Measurements from ENCODE around the gene DLG5. TPM values are rescaled to one million over a fixed set of nuclear protein-coding genes. Genes with fewer than 3 reads are reported as not detected.
A peak's percentile ranks its signal among the peaks of the same experiment; 100 is the strongest.

DLG5 gene
- total RNA-seq, 3 donors from 2014 or later, result 28.9 to 78.3 (median 35.1) TPM

DNA sequence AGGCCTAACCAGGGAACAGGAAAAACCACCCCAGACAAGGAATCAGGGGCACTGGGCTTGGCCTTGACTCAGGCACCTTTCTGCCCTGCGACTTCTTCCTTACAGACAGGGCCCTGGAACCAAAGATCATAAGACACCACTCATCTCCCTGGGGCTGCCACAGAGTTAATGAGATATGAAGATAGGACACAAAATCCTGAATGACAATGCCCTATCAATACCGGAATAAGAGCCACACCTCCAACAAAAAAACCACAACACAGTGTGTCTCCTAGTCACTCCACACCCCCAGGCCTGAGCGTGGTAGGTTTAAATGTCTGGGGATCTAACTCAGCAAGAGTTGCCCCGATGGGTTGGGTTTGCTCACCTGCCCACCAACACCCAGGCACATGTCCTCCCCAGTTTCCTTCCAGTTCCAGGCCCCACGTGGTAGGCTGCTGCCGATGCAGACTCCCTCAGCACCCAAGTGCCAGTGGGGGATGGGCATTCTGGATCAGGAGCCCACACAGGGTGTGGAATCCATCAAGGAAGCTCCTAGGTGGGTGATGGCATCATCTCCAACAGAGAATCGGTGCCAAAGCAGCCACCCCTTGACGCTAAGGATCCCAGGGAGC, 3.9 kb downstream of the DLG5 start:
- Histone ChIP-seq H3K4me3 (no peak overlapping the region), H3K9me3 (no peaks in the 10 kb centered on the region), H3K4me1 (ENCODE audit: low read depth) (peaks cover 13% of the 10 kb centered on the region), H3K36me3 (ENCODE audit: low read depth) (no peaks in the 10 kb centered on the region)
- DNase-seq, result no peak
- no peak for ATAC-seq
- intact Hi-C loops (cut with DNase I, micrococcal nuclease), result no loop called here
- TF ChIP-seq, protein P1, sequence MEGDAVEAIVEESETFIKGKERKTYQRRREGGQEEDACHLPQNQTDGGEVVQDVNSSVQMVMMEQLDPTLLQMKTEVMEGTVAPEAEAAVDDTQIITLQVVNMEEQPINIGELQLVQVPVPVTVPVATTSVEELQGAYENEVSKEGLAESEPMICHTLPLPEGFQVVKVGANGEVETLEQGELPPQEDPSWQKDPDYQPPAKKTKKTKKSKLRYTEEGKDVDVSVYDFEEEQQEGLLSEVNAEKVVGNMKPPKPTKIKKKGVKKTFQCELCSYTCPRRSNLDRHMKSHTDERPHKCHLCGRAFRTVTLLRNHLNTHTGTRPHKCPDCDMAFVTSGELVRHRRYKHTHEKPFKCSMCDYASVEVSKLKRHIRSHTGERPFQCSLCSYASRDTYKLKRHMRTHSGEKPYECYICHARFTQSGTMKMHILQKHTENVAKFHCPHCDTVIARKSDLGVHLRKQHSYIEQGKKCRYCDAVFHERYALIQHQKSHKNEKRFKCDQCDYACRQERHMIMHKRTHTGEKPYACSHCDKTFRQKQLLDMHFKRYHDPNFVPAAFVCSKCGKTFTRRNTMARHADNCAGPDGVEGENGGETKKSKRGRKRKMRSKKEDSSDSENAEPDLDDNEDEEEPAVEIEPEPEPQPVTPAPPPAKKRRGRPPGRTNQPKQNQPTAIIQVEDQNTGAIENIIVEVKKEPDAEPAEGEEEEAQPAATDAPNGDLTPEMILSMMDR (IDR thresholded peaks at IDR 0.05), result no peak

DNA sequence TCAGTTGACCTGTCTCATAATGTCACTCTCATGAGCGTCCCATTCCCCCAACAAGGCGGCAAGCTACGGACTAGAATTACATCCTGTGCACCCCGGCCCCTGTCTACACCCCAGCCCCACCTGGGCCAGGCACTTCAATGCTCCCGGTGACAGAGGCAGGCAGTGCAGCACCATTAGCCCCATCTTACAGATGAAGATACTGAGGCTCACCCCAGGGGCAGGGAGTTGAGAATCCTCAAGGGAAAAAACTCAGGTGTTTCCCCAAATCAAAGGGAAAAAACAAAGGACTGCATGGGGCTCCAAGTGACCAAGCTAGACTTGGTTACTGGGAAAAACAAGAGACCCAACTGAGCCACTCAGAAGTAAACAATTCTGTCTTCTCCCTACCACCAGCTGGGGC, 4.5 kb downstream of the DLG5 start:
- Histone ChIP-seq H3K9me3 (no peaks in the 10 kb centered on the region), H3K36me3 (ENCODE audit: low read depth) (no peaks in the 10 kb centered on the region), H3K4me3 (no peak overlapping the region), H3K4me1 (ENCODE audit: low read depth) (peaks cover 13% of the 10 kb centered on the region)
- TF ChIP-seq, protein P1 (IDR thresholded peaks at IDR 0.05), result no peak
- DNase-seq, result no peak
- intact Hi-C loops (cut with DNase I, micrococcal nuclease), result no loop called here
- no peak for ATAC-seq

DNA sequence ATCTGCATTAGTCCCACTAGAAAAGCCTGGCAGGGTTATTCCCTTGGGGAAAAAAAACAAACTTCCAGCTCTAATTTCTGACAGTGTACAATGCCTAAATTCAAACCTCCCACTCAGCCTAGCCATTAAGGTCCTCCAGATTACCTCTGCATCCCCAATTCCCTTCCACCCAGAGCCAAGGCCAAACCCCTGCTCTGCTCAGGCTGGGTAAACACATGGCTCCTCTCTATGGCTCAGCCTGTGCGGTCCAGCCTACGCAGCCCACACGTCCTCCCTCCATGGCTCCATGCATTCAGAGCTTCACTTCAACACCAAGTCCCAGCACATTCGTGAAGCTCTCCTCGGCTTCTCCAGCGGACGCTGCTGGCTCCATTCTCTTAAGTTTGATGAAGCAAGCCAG, 5.2 kb downstream of the DLG5 start:
- intact Hi-C loops (cut with DNase I, micrococcal nuclease), result no loop called here
- peaks cover 13% of the 10 kb centered on the region for H3K4me1 ChIP-seq (ENCODE audit: low read depth)
- no peak for ATAC-seq

DNA sequence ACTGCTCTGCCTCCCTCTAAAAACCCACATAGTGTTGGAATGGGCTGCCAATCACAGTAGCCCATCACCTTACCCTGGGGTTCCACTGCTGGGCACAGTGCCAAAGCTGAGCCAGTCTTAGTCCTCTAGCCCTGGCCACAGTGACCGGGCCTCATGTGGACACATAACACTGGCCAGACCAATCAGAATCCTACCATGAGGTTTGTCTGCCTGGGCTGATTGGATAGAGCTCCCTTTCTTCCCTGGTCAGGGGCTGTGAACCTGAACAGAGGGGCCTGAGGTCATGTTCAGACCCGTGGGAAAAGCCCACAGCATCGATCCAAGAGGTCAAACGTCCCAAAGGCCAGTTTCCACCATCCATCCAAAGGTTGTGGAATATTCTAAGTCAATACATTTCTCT, 6.1 kb downstream of the DLG5 start:
- TF ChIP-seq, protein P1 (IDR thresholded peaks at IDR 0.05), result no peak
- H3K4me1 ChIP-seq (ENCODE audit: low read depth), result peaks cover 11% of the 10 kb centered on the region
- no peaks in the 10 kb centered on the region for H3K9me3 ChIP-seq
- no peak for DNase-seq
- H3K4me3 ChIP-seq, result no peak overlapping the region
- intact Hi-C loops (cut with DNase I, micrococcal nuclease), result no loop called here
- ATAC-seq, result no peak
- no peaks in the 10 kb centered on the region for H3K36me3 ChIP-seq (ENCODE audit: low read depth)

More for the DNA sequence above, 5.2 kb downstream of the DLG5 start:
- TF ChIP-seq, protein P1 (IDR thresholded peaks at IDR 0.05), result no peak
- no peak overlapping the region for H3K4me3 ChIP-seq
- H3K9me3 ChIP-seq, result no peaks in the 10 kb centered on the region
- H3K36me3 ChIP-seq (ENCODE audit: low read depth), result no peaks in the 10 kb centered on the region
- no peak for DNase-seq

DNA sequence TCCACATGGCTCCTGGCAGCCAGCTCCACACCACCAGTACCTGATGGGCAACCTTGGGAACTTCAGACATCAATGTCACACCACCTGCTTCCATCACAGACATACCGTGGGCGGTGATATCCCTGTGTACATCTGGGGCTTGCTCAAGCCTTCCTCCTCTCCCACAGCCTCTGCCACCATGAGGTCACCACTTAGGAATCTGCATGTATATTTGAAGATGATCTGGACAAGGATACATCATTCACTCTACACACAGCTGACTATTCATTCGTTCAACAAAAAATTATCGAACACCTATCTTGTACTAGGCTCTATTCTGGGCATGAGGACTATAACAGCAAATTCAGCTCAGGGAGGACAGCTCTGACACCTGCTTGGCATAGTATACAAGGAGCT, 6.8 kb downstream of the DLG5 start:
- TF ChIP-seq, protein P1 (IDR thresholded peaks at IDR 0.05), result no peak
- Histone ChIP-seq H3K4me3 (no peak overlapping the region), H3K9me3 (no peaks in the 10 kb centered on the region)

More for the DNA sequence above, 6.8 kb downstream of the DLG5 start:
- no peaks in the 10 kb centered on the region for H3K36me3 ChIP-seq (ENCODE audit: low read depth)
- ATAC-seq (peak; percentile 25), DNase-seq (no peak)
- intact Hi-C loops (cut with DNase I, micrococcal nuclease), result no loop called here
- H3K4me1 ChIP-seq (ENCODE audit: low read depth), result peaks cover 6% of the 10 kb centered on the region

Data from mucosa of descending colon (tissue), 3 donors.